PC-9 (cell line): ENCODE results near the gene MEX3C. TPM values are rescaled to one million over a fixed set of nuclear protein-coding genes. Genes with fewer than 3 reads are reported as not detected.

Experiments used
- BruUV-seq: library from RNA; stranded (reverse); fragments of 400-500 nt; replicated peaks from 2 replicates; lab custom pipeline; 2021; lab: Mats Ljungman, UMichigan
- CTCF ChIA-PET: fragments of 300-600 bp; sonication (Branson Sonifier 250); formaldehyde crosslinking; loops from one replicate; lab custom pipeline; 2022; ENCODE audit warnings: antibody characterized with exemption; lab: Charles Lee
- POLR2A ChIA-PET: fragments of 300-600 bp; sonication (Branson Sonifier 250); formaldehyde crosslinking; loops from one replicate; lab custom pipeline; 2022; ENCODE audit warnings: antibody characterized with exemption; ENCODE audit not compliant: unreplicated experiment; lab: Charles Lee
- DNase-seq, 2 experiments: peaks; one replicate each; pipeline versions ENCODE4 v3.0.0 to v3.0.0-alpha.2; 2015 to 2022; ENCODE audit warnings: mixed read lengths in 1 of 2
- H2AFZ ChIP-seq: fragments of 200-600 bp; sonication (generic); 2 replicates; pipeline ENCODE4 v1.8.1; 2017; ENCODE audit warnings: antibody characterized with exemption
- H3F3A ChIP-seq: fragments of 200-600 bp; sonication (generic); 2 replicates; pipeline ENCODE4 v1.8.1; 2017; ENCODE audit warnings: antibody characterized with exemption, mild to moderate bottlenecking, low read depth; ENCODE audit not compliant: insufficient read depth
- H3K27ac ChIP-seq: fragments of 200-600 bp; sonication (generic); 2 replicates; pipeline ENCODE4 v1.6.1; 2016; ENCODE audit warnings: mixed run types
- H3K27me3 ChIP-seq: fragments of 200-600 bp; sonication (generic); 2 replicates; pipeline ENCODE4 v1.6.1; 2016; ENCODE audit warnings: low read depth, mixed run types; ENCODE audit not compliant: insufficient read depth
- H3K36me3 ChIP-seq: fragments of 200-600 bp; sonication (generic); 2 replicates; pipeline ENCODE4 v1.6.1; 2016; ENCODE audit warnings: low read depth, mixed run types
- H3K4me1 ChIP-seq: fragments of 200-600 bp; sonication (generic); replicated peaks from 2 replicates; pipeline ENCODE4 v1.6.1; 2016; ENCODE audit warnings: mixed run types; ENCODE audit not compliant: insufficient read depth
- H3K4me2 ChIP-seq: fragments of 200-600 bp; sonication (generic); 2 replicates; pipeline ENCODE4 v1.6.1; 2017; ENCODE audit warnings: mixed run types
- H3K4me3 ChIP-seq: fragments of 200-600 bp; sonication (generic); 2 replicates; pipeline ENCODE4 v1.6.1; 2016; ENCODE audit warnings: mixed run types
- H3K79me2 ChIP-seq: fragments of 200-600 bp; sonication (generic); 2 replicates; pipeline ENCODE4 v1.6.1; 2017; ENCODE audit warnings: low read depth, mixed run types
- H3K9me2 ChIP-seq: fragments of 200-600 bp; sonication (generic); 2 replicates; pipeline ENCODE4 v1.8.1; 2017; ENCODE audit warnings: mild to moderate bottlenecking; ENCODE audit not compliant: insufficient read depth
- H3K9me3 ChIP-seq: fragments of 200-600 bp; sonication (generic); 2 replicates; pipeline ENCODE4 v1.8.1; 2016; ENCODE audit warnings: low read depth; ENCODE audit not compliant: insufficient read depth
- H4K20me1 ChIP-seq: fragments of 200-600 bp; sonication (generic); 2 replicates; pipeline ENCODE4 v1.8.1; 2017; ENCODE audit not compliant: insufficient read depth
- CTCF ChIP-seq: fragments of 200-600 bp; sonication (generic); conservative IDR thresholded peaks from 2 replicates; pipeline ENCODE4 v1.6.1; 2017; ENCODE audit warnings: mixed run types, antibody characterized with exemption, mild to moderate bottlenecking, moderate library complexity
- EZH2 ChIP-seq: fragments of 200-600 bp; sonication (generic); IDR thresholded peaks from 2 replicates; pipeline ENCODE4 v1.8.0; 2017; ENCODE audit warnings: antibody characterized with exemption, low read depth
- intact Hi-C: fragments of 100-400 bp; cut with micrococcal nuclease; formaldehyde crosslinking; loops from one replicate; pipeline ENCODE4 v1.10.0; 2022; ENCODE audit not compliant: unreplicated experiment
- total RNA-seq: library from RNA; stranded (reverse); gene quantifications from 2 replicates; pipeline ENCODE4 v1.2.3, GENCODE V29; 2021

Gene MEX3C
- total RNA-seq, 1 experiment from 2014 or later, result 26.2 TPM

GRCh38 chr18:51132256-51132935 is 65.1 kb downstream of the MEX3C start:
- no peak overlapping the region for H3K4me3 ChIP-seq
- CTCF ChIA-PET, result interaction anchor here (0.7 kb wide), 1 partner anchor 360 kb away, joined by 4 read pairs; no protein-coding TSS in a partner anchor
- H3K4me1 ChIP-seq, result peaks cover 16% of the 10 kb centered on the region
- H3K9me2 ChIP-seq, result no peaks in the 10 kb centered on the region
- no peak for TF ChIP-seq CTCF
- no peak for TF ChIP-seq EZH2
- H3K9me3 ChIP-seq, result no peaks in the 10 kb centered on the region
- no peaks in the 10 kb centered on the region for H3K79me2 ChIP-seq
- no peak for DNase-seq
- no peak overlapping the region for H3K27ac ChIP-seq
- no peaks in the 10 kb centered on the region for H3K27me3 ChIP-seq
- POLR2A ChIA-PET, result no interaction called here
- intact Hi-C loops, result no loop called here
- H4K20me1 ChIP-seq, result no peaks in the 10 kb centered on the region
- H3F3A ChIP-seq, result peaks cover 27% of the 10 kb centered on the region; the same call in 1 of the 2 replicates
- no peak overlapping the region for H3K4me2 ChIP-seq
- no peak overlapping the region for H2AFZ ChIP-seq
- no peaks in the 10 kb centered on the region for H3K36me3 ChIP-seq
- BruUV-seq, result no TSS peak

- no peak for DNase-seq
- Histone ChIP-seq H4K20me1 (no peaks in the 10 kb centered on the region), H3K4me2 (no peak overlapping the region), H3F3A (peaks cover 15% of the 10 kb centered on the region; the same call in 1 of the 2 replicates), H3K4me3 (no peak overlapping the region), H3K9me3 (no peaks in the 10 kb centered on the region), H3K9me2 (no peaks in the 10 kb centered on the region), H3K79me2 (no peaks in the 10 kb centered on the region), H3K27ac (no peak overlapping the region), H3K27me3 (no peaks in the 10 kb centered on the region), H3K4me1 (no peaks in the 10 kb centered on the region), H2AFZ (no peak overlapping the region), H3K36me3 (no peaks in the 10 kb centered on the region)
- no TSS peak for BruUV-seq
- TF ChIP-seq EZH2 (no peak), CTCF (no peak)
- ChIA-PET CTCF (no interaction called here), POLR2A (interaction anchor here (0.6 kb wide), 1 partner anchor 22 kb away, joined by 15 read pairs; no protein-coding TSS in a partner anchor)
- intact Hi-C loops, result no loop called here
Measured at GRCh38 chr18:51128533-51128932, 68.9 kb downstream of the MEX3C start.

GRCh38 chr18:51127664-51128063 is 69.8 kb downstream of the MEX3C start:
- Histone ChIP-seq H3K27me3 (no peaks in the 10 kb centered on the region), H4K20me1 (no peaks in the 10 kb centered on the region), H3K9me2 (no peaks in the 10 kb centered on the region), H3K4me2 (no peak overlapping the region), H3K36me3 (no peaks in the 10 kb centered on the region), H3F3A (peaks cover 15% of the 10 kb centered on the region; the same call in 1 of the 2 replicates), H3K27ac (no peak overlapping the region), H3K79me2 (no peaks in the 10 kb centered on the region), H3K4me1 (no peaks in the 10 kb centered on the region), H3K9me3 (no peaks in the 10 kb centered on the region), H2AFZ (no peak overlapping the region), H3K4me3 (no peak overlapping the region)
- no peak for DNase-seq
- intact Hi-C loops, result no loop called here
- POLR2A ChIA-PET, result interaction anchor here (0.6 kb wide), 1 partner anchor 23 kb away, joined by 15 read pairs; no protein-coding TSS in a partner anchor
- TF ChIP-seq CTCF, result no peak
- no peak for TF ChIP-seq EZH2
- BruUV-seq, result no TSS peak
- CTCF ChIA-PET, result no interaction called here
